Liver (tissue), 10 donors: ENCODE results near the gene NFKB2. TPM values are rescaled to one million over a fixed set of nuclear protein-coding genes. Genes with fewer than 3 reads are reported as not detected.

Experiments
- DNase-seq: peaks from one replicate; pipeline ENCODE4 v3.0.0-alpha.2; 2017; ENCODE audit warnings: low spot score
- H3K27ac ChIP-seq, 2 donors: one replicate each; pipeline ENCODE4 v1.7.0; 2013; ENCODE audit warnings: inconsistent platforms in 2 of 2, low read length in 2 of 2, control low read depth in 1 of 2, low read depth in 1 of 2, mild to moderate bottlenecking in 1 of 2
- H3K27me3 ChIP-seq, 4 donors: one replicate each; pipeline versions ENCODE4 v1.6.1 to v1.7.0; 2013; ENCODE audit warnings: low read length in 3 of 4, inconsistent platforms in 1 of 4, mild to moderate bottlenecking in 1 of 4, moderate library complexity in 1 of 4; ENCODE audit not compliant: control insufficient read depth in 4 of 4, insufficient read depth in 4 of 4
- H3K36me3 ChIP-seq, 4 donors: one replicate each; pipeline versions ENCODE4 v1.6.1 to v1.7.0; 2013; ENCODE audit warnings: low read length in 3 of 4, mild to moderate bottlenecking in 3 of 4, low read depth in 1 of 4, moderate library complexity in 1 of 4; ENCODE audit not compliant: control insufficient read depth in 4 of 4, insufficient read depth in 3 of 4
- H3K4me1 ChIP-seq, 4 donors: one replicate each; pipeline versions ENCODE4 v1.6.1 to v1.7.0; 2013; ENCODE audit warnings: low read length in 3 of 4, mild to moderate bottlenecking in 3 of 4, moderate library complexity in 1 of 4; ENCODE audit not compliant: control insufficient read depth in 4 of 4, insufficient read depth in 4 of 4
- H3K4me3 ChIP-seq, 3 donors: one replicate each; pipeline versions ENCODE4 v1.6.1 to v1.7.0; 2013; ENCODE audit warnings: low read length in 3 of 3, control low read depth in 1 of 3, low read depth in 1 of 3, mild to moderate bottlenecking in 1 of 3
- H3K9ac ChIP-seq, 2 donors: one replicate each; pipeline ENCODE4 v1.7.0; 2013; ENCODE audit warnings: low read length in 2 of 2, mild to moderate bottlenecking in 2 of 2, moderate library complexity in 2 of 2, control low read depth in 1 of 2, low read depth in 1 of 2
- H3K9me3 ChIP-seq, 4 donors: one replicate each; pipeline versions ENCODE4 v1.6.1 to v1.7.0; 2013; ENCODE audit warnings: low read length in 3 of 4; ENCODE audit not compliant: control insufficient read depth in 4 of 4
- ATF3 ChIP-seq: IDR thresholded peaks from 2 replicates; pipeline ENCODE4 v1.6.1; 2016; ENCODE audit warnings: antibody characterized with exemption
- CTCF ChIP-seq: fragments of 150-350 bp; IDR thresholded peaks from 2 replicates; pipeline ENCODE4 v1.5.1; 2017; ENCODE audit warnings: improper control_type of control experiment, low read depth, low read length; ENCODE audit not compliant: missing input control
- EGR1 ChIP-seq, 2 donors: IDR thresholded peaks; 2 replicates each; pipeline ENCODE4 v1.6.1; 2016 to 2018; ENCODE audit warnings: antibody characterized with exemption in 2 of 2, low read depth in 2 of 2
- FOXA1 ChIP-seq: IDR thresholded peaks from 2 replicates; pipeline ENCODE4 v1.6.1; 2016; ENCODE audit warnings: antibody characterized with exemption
- FOXA2 ChIP-seq: IDR thresholded peaks from 2 replicates; pipeline ENCODE4 v1.6.1; 2016; ENCODE audit warnings: antibody characterized with exemption
- GABPA ChIP-seq, 2 donors: IDR thresholded peaks in 1 of 2; conservative IDR thresholded peaks in 1 of 2; 2 replicates each; pipeline ENCODE4 v1.6.1; 2016; ENCODE audit warnings: antibody characterized with exemption in 2 of 2, mild to moderate bottlenecking in 1 of 2, moderate library complexity in 1 of 2
- HNF4A ChIP-seq, 2 donors: conservative IDR thresholded peaks; 2 replicates each; pipeline ENCODE4 v1.6.1; 2016; ENCODE audit warnings: antibody characterized with exemption in 2 of 2, mild to moderate bottlenecking in 2 of 2
- HNF4G ChIP-seq: IDR thresholded peaks from 2 replicates; pipeline ENCODE4 v1.6.1; 2016; ENCODE audit warnings: antibody characterized with exemption
- JUND ChIP-seq, 2 donors: IDR thresholded peaks; 2 replicates each; pipeline ENCODE4 v1.6.1; 2016; ENCODE audit warnings: antibody characterized with exemption in 2 of 2
- MAX ChIP-seq: IDR thresholded peaks from 2 replicates; pipeline ENCODE4 v1.6.1; 2016; ENCODE audit warnings: antibody characterized with exemption
- NR2F2 ChIP-seq: IDR thresholded peaks from 2 replicates; pipeline ENCODE4 v1.6.1; 2016; ENCODE audit warnings: antibody characterized with exemption
- RAD21 ChIP-seq, 2 donors: IDR thresholded peaks; 2 replicates each; pipeline ENCODE4 v1.6.1; 2016; ENCODE audit warnings: antibody characterized with exemption in 2 of 2, mild to moderate bottlenecking in 2 of 2
- REST ChIP-seq: IDR thresholded peaks from 2 replicates; pipeline ENCODE4 v1.6.1; 2016; ENCODE audit warnings: antibody characterized with exemption, mild to moderate bottlenecking
- RXRA ChIP-seq, 2 donors: IDR thresholded peaks; 2 replicates each; pipeline ENCODE4 v1.6.1; 2017 to 2018; ENCODE audit warnings: antibody characterized with exemption in 2 of 2, mild to moderate bottlenecking in 1 of 2
- SP1 ChIP-seq: IDR thresholded peaks from 2 replicates; pipeline ENCODE4 v1.6.1; 2018; ENCODE audit warnings: antibody characterized with exemption, mild to moderate bottlenecking
- TAF1 ChIP-seq: conservative IDR thresholded peaks from 2 replicates; pipeline ENCODE4 v1.6.1; 2016; ENCODE audit warnings: antibody characterized with exemption, mild to moderate bottlenecking
- YY1 ChIP-seq: IDR thresholded peaks from 2 replicates; pipeline ENCODE4 v1.6.1; 2016; ENCODE audit warnings: antibody characterized with exemption, mild to moderate bottlenecking
- WGBS: extraction: QIAGEN DNeasy Blood & Tissue Kit; methylation state at CpG from one replicate; pipeline ENCODE4 v1.1.7; 2013; 5-methylcytosine and 5-hydroxymethylcytosine counted together
- polyA plus RNA-seq, 2 donors: library from polyadenylated mRNA; stranded (reverse) in 1 of 2; unstranded in 1 of 2; fragments of 200-250 nt in 1 of 2; fragments of >200 nt in 1 of 2; fragmentation: Nextera tagmentation in 1 of 2; extraction: Ambion mirVana in 1 of 2; gene quantifications; one replicate each; pipeline versions ENCODE4 v1.2.1 to v1.2.3, GENCODE V29; 2013 to 2015
- small RNA-seq: library from RNA; depleted of rRNA; stranded (forward); fragments of <200 nt; gene quantifications from one replicate; pipeline ENCODE3, GENCODE V24; 2014
- total RNA-seq, 2 donors: library from RNA; depleted of rRNA; stranded (reverse); fragments of >200 nt; gene quantifications; one replicate each; pipeline ENCODE4 v1.2.3, GENCODE V29; 2014
- TF ChIP-seq, protein P1 (sequence below): IDR thresholded peaks from 2 replicates; pipeline ENCODE4 v1.6.1; 2016; ENCODE audit warnings: antibody characterized with exemption
- donor health status: healthy.
- donor health status: healthy.
- donor health status: healthy.
- donor health status: healthy.
- donor health status: healthy.

The NFKB2 gene
- total and polyA plus RNA-seq, 4 donors = 1.8 to 8.5 (median 7.1) TPM

DNA sequence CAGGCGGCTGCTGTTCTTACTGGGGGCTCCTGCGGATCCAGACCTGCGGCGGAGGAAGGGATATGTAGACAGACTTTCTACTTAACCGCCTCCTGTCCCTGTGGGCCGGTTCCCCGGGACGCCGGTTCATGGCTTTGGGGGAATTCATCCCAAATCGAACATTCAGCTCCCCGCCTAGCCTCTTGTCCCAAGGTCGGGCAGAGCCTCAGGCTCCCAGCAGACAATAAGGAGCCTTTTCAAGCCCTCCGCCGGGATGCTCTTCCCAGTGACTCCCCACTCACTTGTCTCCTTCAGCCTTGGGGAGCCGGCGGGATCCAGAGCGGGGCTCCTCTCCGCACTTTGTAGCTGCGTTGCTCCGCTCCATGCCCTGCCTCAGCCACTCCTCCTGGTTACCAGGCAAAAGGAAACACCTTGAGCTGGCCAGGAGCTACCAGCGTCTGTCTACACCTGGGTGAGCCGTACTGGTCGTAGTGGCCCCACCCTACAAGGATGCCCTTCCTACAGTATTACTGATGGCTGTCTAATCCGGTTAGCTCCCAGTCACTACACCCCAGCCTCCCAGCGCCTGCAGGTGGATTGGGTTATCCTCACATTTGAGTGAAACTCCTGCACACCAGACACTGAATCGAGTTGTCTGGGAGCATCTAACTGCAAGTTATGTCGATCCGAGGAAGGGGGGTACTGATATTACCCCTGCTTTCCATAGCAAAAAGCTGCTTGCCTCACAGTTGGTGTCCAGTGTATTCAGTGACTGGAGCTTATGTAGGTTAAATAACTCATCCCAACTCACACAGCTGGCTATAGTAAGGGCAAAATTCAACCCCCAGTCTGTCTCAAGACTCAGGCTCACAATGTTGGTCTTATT, 55.8 kb downstream of the NFKB2 start, which contains the start of gene C10orf95:
C10orf95 (minus strand) TSS at position 439 of the 865 bp plus-strand sequence. CDS start 450 bp downstream, outside the sequence.
- WGBS = 39% methylated on average over 28 of the region's 28 CpGs
- Histone ChIP-seq H3K27me3 (no peaks in the 10 kb centered on the region), H3K36me3 (peaks cover 0 to 6% (median 3%) of the 10 kb centered on the region in 4 donors), H3K9ac (peak within 1 kb of the TSS in 1 of 2 donors; percentile 50), H3K9me3 (no peaks in the 10 kb centered on the region), H3K27ac (peak within 1 kb of the TSS; percentile 81), H3K4me3 (peak within 1 kb of the TSS; percentile 50 to 99 (median 99)), H3K4me1 (peaks cover 4 to 27% (median 16%) of the 10 kb centered on the region in 4 donors)
- DNase-seq = no peak
- no peak for TF ChIP-seq FOXA1
- TF ChIP-seq CTCF = no peak
- TF ChIP-seq RAD21 (IDR thresholded peaks at IDR 0.05) = no peak
- no peak for TF ChIP-seq SP1
- TF ChIP-seq YY1 = no peak
- no peak for TF ChIP-seq TAF1
- no peak for TF ChIP-seq FOXA2
- TF ChIP-seq, protein P1, sequence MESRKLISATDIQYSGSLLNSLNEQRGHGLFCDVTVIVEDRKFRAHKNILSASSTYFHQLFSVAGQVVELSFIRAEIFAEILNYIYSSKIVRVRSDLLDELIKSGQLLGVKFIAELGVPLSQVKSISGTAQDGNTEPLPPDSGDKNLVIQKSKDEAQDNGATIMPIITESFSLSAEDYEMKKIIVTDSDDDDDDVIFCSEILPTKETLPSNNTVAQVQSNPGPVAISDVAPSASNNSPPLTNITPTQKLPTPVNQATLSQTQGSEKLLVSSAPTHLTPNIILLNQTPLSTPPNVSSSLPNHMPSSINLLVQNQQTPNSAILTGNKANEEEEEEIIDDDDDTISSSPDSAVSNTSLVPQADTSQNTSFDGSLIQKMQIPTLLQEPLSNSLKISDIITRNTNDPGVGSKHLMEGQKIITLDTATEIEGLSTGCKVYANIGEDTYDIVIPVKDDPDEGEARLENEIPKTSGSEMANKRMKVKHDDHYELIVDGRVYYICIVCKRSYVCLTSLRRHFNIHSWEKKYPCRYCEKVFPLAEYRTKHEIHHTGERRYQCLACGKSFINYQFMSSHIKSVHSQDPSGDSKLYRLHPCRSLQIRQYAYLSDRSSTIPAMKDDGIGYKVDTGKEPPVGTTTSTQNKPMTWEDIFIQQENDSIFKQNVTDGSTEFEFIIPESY = no peak
- TF ChIP-seq NR2F2 = no peak
- no peak for TF ChIP-seq RXRA (IDR thresholded peaks at IDR 0.05)
- TF ChIP-seq ATF3 = no peak
- TF ChIP-seq MAX = no peak
- no peak for TF ChIP-seq JUND (IDR thresholded peaks at IDR 0.05)
- TF ChIP-seq EGR1 (IDR thresholded peaks at IDR 0.05; ENCODE audit: low read depth in 2 of 2) = no peak
- TF ChIP-seq HNF4A (conservative IDR thresholded peaks at IDR 0.05) = no peak
- TF ChIP-seq REST = no peak
- no peak for TF ChIP-seq HNF4G
- TF ChIP-seq GABPA (IDR thresholded peaks at IDR 0.05 in 1 of 2, conservative IDR thresholded peaks at IDR 0.05 in 1 of 2) = no peak

Small RNA genes within 50 kb of the gene (small RNA-seq; reads per million reads assigned to genes)
- 778 reads per million, percentile 99 among the genes with 10 or more reads in this experiment for gene MIR146B

Other genes with a start within 250 kb of the NFKB2 start
- gene NOLC1, start 243.3 kb upstream of the NFKB2 start, total RNA-seq = 10 to 100 TPM; 16.9 to 23.8 TPM
- 10 to 100 TPM; 11.6 to 26.3 TPM for gene NOLC1, start 243.3 kb upstream of the NFKB2 start, polyA plus RNA-seq
- gene ELOVL3, start 169.4 kb upstream of the NFKB2 start, total RNA-seq = under 1 TPM in 1 of 2 donors, not detected in 1; 0.42 TPM
- gene ELOVL3, start 169.4 kb upstream of the NFKB2 start, polyA plus RNA-seq = not detected
- not detected for gene PITX3, start 154.2 kb upstream of the NFKB2 start, total RNA-seq
- gene PITX3, start 154.2 kb upstream of the NFKB2 start, polyA plus RNA-seq = not detected
- gene GBF1, start 150.2 kb upstream of the NFKB2 start, total RNA-seq = 10 to 100 TPM; 19.2 to 27.2 TPM
- gene GBF1, start 150.2 kb upstream of the NFKB2 start, polyA plus RNA-seq = 10 to 100 TPM in 1 of 2 donors, 1 to 10 TPM in 1; 6.0 to 11.2 TPM
- gene PSD, start 23.1 kb downstream of the NFKB2 start, total RNA-seq = under 1 TPM; 0.56 to 0.59 TPM
- 1 to 10 TPM in 1 of 2 donors, under 1 TPM in 1; 0.84 to 1.3 TPM for gene PSD, start 23.1 kb downstream of the NFKB2 start, polyA plus RNA-seq
- gene FBXL15, start 25.1 kb downstream of the NFKB2 start, total RNA-seq = 1 to 10 TPM; 4.4 to 5.8 TPM
- 10 to 100 TPM; 14.3 to 14.4 TPM for gene FBXL15, start 25.1 kb downstream of the NFKB2 start, polyA plus RNA-seq
- gene CUEDC2, start 36.9 kb downstream of the NFKB2 start, total RNA-seq = 10 to 100 TPM; 14.4 to 14.6 TPM
- 10 to 100 TPM; 33.6 to 36.1 TPM for gene CUEDC2, start 36.9 kb downstream of the NFKB2 start, polyA plus RNA-seq
- under 1 TPM in 1 of 2 donors, not detected in 1; 0.09 TPM for gene C10orf95, start 55.8 kb downstream of the NFKB2 start, total RNA-seq
- under 1 TPM in 1 of 2 donors, not detected in 1; 0.24 TPM for gene C10orf95, start 55.8 kb downstream of the NFKB2 start, polyA plus RNA-seq
- gene ACTR1A, start 107.0 kb downstream of the NFKB2 start, total RNA-seq = 10 to 100 TPM; 40.7 to 51.9 TPM
- gene ACTR1A, start 107.0 kb downstream of the NFKB2 start, polyA plus RNA-seq = 10 to 100 TPM; 24.5 to 29.9 TPM
- gene SUFU, start 108.3 kb downstream of the NFKB2 start, total RNA-seq = 1 to 10 TPM; 2.6 to 3.8 TPM
- 1 to 10 TPM; 1.8 to 3.2 TPM for gene SUFU, start 108.3 kb downstream of the NFKB2 start, polyA plus RNA-seq
- 10 to 100 TPM; 21.8 to 39.5 TPM for gene TRIM8, start 248.8 kb downstream of the NFKB2 start, total RNA-seq
- 10 to 100 TPM; 15.8 to 45.3 TPM for gene TRIM8, start 248.8 kb downstream of the NFKB2 start, polyA plus RNA-seq